ENCODE data around the gene AJAP1. TPM values are rescaled to one million over a fixed set of nuclear protein-coding genes. Genes with fewer than 3 reads are reported as not detected.

Gene AJAP1
- total RNA-seq, 1 experiment from 2014 or later = not detected

- intact Hi-C loops (cut with micrococcal nuclease) = no loop called here
- H3K79me2 ChIP-seq (ENCODE audit: insufficient read depth, low read length) = no peaks in the 10 kb centered on the region
- no peaks in the 10 kb centered on the region for H3K36me3 ChIP-seq (ENCODE audit: control insufficient read depth in 1 of 2, insufficient read depth in 2 of 2, low read length in 2 of 2)
- H2AFZ ChIP-seq (ENCODE audit: low read depth, low read length, poor library complexity, severe bottlenecking) = no peak overlapping the region
- ChIA-PET CTCF (no interaction called here), POLR2A (no interaction called here), RAD21 (ENCODE audit: low non-redundant PET in 1 of 2, low total read pairs in 2 of 2, uncharacterized antibody in 2 of 2, unreplicated experiment in 2 of 2) (no interaction called here)
- H3K4me2 ChIP-seq (ENCODE audit: low read length) = no peak overlapping the region
- H3K4me3 ChIP-seq (replicated peaks in 1 of 2; ENCODE audit: low read depth in 1 of 2, low read length in 2 of 2) = no peak overlapping the region
- TF ChIP-seq ZFX (IDR thresholded peaks at IDR 0.05) (no peak), CEBPB (IDR thresholded peaks at IDR 0.05; ENCODE audit: low read depth) (no peak), REST (IDR thresholded peaks at IDR 0.05; ENCODE audit: low read depth) (no peak), FOSL1 (IDR thresholded peaks at IDR 0.05; ENCODE audit: low read depth) (no peak), POLR2A (IDR thresholded peaks at IDR 0.05; ENCODE audit: borderline replicate concordance, extremely low read depth, insufficient read depth, insufficient read length) (no peak), SIN3A (IDR thresholded peaks at IDR 0.05; ENCODE audit: low read depth) (no peak), EZH2 (IDR thresholded peaks at IDR 0.05) (no peak), EGR1 (IDR thresholded peaks at IDR 0.05; ENCODE audit: low read depth) (no peak), RAD21 (IDR thresholded peaks at IDR 0.05; ENCODE audit: low read depth) (no peak), POLR2AphosphoS5 (IDR thresholded peaks at IDR 0.05; ENCODE audit: low read depth, low read length) (no peak), CTCF (IDR thresholded peaks at IDR 0.05 in 2 of 3, conservative IDR thresholded peaks at IDR 0.05 in 1 of 3; ENCODE audit: borderline replicate concordance in 1 of 3, insufficient read depth in 1 of 3, low read depth in 2 of 3, low read length in 2 of 3) (no peak), SRF (IDR thresholded peaks at IDR 0.05; ENCODE audit: low read depth) (no peak), ATF3 (IDR thresholded peaks at IDR 0.05) (no peak), ZNF274 (IDR thresholded peaks at IDR 0.05; ENCODE audit: low read depth, low read length) (no peak), TCF7L2 (IDR thresholded peaks at IDR 0.05; ENCODE audit: borderline replicate concordance, extremely low read depth, insufficient read depth, insufficient read length) (no peak), YY1 (IDR thresholded peaks at IDR 0.05; ENCODE audit: extremely low read depth, insufficient replicate concordance, low read depth, low read length) (no peak), JUND (IDR thresholded peaks at IDR 0.05) (no peak)
- TF ChIP-seq, protein P1, sequence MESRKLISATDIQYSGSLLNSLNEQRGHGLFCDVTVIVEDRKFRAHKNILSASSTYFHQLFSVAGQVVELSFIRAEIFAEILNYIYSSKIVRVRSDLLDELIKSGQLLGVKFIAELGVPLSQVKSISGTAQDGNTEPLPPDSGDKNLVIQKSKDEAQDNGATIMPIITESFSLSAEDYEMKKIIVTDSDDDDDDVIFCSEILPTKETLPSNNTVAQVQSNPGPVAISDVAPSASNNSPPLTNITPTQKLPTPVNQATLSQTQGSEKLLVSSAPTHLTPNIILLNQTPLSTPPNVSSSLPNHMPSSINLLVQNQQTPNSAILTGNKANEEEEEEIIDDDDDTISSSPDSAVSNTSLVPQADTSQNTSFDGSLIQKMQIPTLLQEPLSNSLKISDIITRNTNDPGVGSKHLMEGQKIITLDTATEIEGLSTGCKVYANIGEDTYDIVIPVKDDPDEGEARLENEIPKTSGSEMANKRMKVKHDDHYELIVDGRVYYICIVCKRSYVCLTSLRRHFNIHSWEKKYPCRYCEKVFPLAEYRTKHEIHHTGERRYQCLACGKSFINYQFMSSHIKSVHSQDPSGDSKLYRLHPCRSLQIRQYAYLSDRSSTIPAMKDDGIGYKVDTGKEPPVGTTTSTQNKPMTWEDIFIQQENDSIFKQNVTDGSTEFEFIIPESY (IDR thresholded peaks at IDR 0.05; ENCODE audit: extremely low read depth, insufficient replicate concordance, low read length) = no peak
- TF ChIP-seq, protein P2, sequence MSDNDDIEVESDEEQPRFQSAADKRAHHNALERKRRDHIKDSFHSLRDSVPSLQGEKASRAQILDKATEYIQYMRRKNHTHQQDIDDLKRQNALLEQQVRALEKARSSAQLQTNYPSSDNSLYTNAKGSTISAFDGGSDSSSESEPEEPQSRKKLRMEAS (IDR thresholded peaks at IDR 0.05) = no peak
- H4K20me1 ChIP-seq (ENCODE audit: insufficient read depth) = no peaks in the 10 kb centered on the region
- no peak for ATAC-seq
- BruUV-seq (replicated peaks) = no TSS peak
- H3K9ac ChIP-seq (ENCODE audit: low read length) = no peak overlapping the region
- no peak overlapping the region for H3K27ac ChIP-seq (ENCODE audit: low read depth, low read length)
- H3K9me2 ChIP-seq (ENCODE audit: insufficient read depth) = no peaks in the 10 kb centered on the region
- no peaks in the 10 kb centered on the region for H3K9me3 ChIP-seq (ENCODE audit: control insufficient read depth in 1 of 2, insufficient read depth in 1 of 2, low read depth in 1 of 2, low read length in 2 of 2)
- no peak for DNase-seq (ENCODE audit: low read depth, low spot score)
- H3K4me1 ChIP-seq (ENCODE audit: control insufficient read depth in 1 of 2, insufficient read depth in 2 of 2, low read length in 2 of 2) = no peaks in the 10 kb centered on the region
- no peaks in the 10 kb centered on the region for H3K27me3 ChIP-seq (ENCODE audit: insufficient read depth, low read length)
Observed at GRCh38 chr1:4624801-4625200, 29.6 kb upstream of the AJAP1 start.

Measured in HCT116 (cell line).